HG03064 (cell line): Measurements from ENCODE around the gene RABGAP1.

Experiments used
- ATAC-seq: cut with Tn5 transposase; IDR thresholded peaks from one replicate; pipeline ENCODE4 v1.9.1; 2021; ENCODE audit warnings: low read depth; ENCODE audit not compliant: unreplicated experiment

The RABGAP1 gene

DNA sequence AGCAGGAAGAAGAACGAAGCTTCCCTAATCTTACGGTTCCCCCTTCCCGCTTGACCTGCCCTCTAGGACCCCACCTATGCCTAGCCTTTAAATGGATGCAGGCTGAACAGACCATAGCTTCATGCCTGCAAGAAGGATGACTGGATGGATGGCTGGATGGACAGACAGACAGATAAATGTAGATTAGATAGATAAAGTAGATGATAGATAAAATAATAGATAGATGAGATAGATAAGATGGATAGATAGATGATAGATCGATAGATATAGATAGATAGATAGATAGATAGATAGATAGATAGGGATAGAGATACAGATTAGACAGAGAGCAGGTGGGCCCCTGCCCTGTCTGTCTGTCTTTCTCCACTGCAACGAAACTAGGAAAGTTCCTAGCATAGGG is 164.7 kb downstream of the RABGAP1 start:
- ATAC-seq: no peak

GRCh38 chr9:123107639-123108285 is 166.9 kb downstream of the RABGAP1 start:
- no peak for ATAC-seq

- ATAC-seq: no peak
Measured at GRCh38 chr9:123108976-123109375, 168.2 kb downstream of the RABGAP1 start.

DNA sequence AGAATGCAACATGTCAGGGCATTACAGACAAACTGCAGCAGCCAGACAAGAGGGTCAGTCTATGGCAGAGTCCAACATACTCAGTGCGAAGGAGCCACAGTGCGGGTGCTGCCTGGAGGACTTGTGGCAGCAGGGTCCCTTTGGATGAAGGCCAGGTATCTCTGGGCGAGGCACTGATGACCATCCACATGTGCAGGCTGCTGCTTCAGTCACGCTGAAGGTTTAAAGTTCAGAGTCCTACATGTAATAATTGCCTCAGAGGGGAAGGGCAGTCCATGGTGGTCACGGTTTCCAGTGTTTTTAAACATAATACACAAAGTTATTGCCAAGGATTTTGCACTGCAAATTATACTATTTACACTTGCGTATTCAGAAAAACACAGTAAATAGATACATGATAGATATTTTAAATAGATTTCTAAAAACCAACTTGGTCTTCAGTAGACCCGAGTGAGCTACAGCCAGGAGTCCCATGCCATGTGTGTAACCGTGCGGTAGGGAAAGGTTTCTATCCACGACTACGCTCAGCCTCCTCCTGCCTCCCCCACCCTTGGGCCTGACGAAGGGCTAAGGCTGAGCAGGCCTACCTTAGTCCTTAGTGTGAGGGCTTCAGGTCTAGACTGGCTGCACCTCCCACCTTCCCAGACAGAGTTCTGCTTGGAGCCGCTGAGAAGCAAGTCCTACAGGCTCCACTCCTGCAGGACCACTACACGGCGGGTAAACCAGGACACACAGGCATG is 168.9 kb downstream of the RABGAP1 start:
- ATAC-seq: no peak

DNA sequence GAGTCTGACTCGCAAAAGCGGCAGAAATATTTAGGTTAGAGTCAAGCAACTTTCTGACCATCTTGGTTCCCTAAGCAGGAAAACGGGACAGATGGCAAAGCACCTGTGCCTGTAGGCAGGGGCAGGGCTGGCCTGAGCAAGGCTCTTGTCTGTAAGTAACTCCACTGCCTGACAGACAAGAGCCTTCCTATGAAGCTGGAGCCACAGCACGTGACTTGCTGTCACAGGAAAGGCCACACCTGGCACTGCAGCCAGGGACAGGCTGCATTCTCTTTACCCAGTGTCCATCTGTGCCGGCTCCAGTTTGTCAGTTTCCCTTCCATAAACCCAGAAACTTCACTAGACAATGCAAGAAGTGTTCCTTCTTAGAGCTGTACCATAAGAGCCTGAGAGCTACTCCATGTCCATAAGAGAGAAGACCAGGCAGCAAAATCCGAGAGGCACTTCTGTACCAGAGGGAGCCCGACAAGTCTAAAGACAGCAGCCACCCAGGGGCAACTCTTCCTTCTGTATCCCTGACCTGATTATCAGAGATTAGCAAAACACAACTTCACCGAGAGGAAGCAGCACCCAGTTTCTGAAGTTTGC is 170.7 kb downstream of the RABGAP1 start:
- no peak for ATAC-seq

DNA sequence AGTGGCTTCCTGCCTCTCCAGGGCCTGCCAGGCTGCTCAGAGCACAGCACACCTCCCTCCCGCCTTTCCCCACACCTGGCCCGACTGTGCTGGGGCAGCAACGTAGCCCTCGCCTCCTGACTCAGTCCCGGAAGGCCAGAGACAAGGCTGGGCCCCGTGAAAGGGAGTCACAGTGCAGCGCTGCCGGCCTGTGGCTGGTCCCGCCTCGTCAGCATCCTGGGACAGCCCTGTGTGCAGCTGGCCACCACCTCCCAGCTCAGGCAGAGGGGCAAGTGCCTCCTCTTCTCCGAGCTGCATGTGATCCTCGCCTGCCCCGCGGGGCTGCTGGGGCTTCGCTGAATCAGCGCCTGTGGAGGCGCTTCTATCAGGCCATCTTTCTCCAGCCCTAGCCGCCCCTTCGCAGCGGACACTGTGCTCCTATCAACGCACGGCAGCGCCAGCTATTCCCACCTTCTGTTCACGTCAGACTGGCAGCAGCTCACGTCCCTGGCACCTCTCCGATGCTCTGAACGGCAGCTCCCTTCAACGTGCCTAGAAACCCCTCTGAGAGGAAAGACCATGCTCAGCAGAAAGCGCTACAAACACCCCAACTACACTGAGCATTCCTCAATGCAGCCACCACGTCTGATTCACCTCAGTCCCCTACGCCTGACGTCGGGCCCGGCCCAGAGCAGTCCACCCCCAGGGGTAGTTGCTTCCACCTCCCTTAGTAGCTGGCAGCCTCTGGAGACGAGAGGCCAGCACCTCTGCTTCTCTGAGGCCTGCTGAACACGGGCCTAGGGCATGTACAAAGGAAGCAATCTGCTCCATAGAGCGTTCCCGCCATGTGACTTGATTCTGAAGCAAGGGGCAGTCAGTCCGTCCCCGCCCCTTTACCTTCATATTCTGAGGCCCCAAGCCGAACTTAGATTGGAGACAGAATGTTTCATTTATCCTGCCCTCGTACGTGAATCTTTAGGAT is 171.5 kb downstream of the RABGAP1 start:
- no peak for ATAC-seq

DNA sequence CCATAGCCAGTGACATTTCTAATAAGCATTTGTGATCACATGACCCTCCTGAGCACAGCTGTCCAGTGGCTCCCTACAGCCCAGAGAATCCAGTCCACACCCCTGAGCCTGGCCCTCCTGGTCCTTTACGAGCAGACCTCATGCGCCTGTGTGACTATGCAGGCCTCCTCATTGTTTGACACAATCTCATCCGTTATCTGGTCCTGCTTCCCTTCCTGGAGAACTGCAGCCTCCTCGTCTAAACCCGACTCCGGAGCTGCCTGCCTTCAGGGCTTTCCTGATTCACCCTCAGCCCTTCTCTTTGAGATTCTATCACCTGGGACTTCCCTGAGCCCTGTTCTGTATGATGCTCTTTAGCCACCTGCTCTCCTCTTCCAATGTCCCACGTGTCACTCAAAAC is 172.4 kb downstream of the RABGAP1 start:
- no peak for ATAC-seq

DNA sequence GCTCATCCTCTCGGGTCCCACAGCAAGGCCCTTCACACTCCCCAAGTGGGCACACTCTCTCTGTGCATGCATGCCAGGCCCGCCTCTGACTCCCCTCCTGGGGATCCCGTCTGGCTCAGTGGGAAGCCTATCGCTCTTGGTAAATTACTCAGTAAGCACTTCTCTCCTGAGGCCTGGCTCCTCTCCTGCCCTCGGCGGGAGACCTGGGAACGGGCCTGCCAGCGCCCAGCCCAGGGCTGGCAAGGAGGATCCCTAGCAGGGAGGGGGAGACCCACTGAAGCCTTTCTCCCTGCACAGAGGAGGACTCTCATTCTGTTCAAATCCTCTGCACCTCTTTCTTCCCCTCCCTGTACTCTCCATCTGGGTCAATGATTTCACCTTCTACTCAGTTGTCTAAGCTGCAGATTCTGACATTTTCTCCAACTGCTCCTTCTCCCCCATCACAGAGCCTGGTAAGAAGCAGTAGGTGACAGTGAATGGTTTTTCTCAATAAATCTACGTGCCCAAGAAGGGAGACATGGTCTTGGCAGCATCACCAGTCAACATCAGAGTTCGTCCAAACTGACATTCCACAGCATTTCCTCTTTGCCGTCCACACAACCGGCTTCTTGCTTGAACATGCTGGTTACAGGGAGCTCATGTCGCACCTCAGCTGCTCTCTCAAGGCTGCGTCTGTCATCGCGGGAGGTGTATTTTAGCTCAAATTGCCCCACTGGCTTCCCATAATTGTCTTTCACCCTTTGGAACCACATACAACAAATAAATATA is 174.5 kb downstream of the RABGAP1 start:
- no peak for ATAC-seq

DNA sequence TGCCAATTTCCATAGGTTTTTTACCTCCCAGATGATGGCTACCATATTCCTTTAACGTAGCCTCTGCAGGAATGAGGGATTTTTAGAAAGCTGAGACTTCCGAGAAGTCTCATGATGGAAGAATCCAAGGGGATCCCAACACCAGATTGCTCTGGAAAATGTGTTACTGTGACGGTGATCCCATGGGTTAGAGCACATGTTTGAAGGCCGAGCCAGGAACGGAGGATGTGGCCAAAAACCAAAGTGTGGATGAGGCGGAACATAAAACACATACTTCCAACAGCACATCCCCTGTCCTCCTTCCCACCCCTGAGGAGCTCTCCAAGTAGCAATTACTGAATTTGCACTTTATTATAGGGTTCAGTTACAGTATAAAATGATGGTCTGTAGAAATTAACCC is 175.2 kb downstream of the RABGAP1 start:
- no peak for ATAC-seq

DNA sequence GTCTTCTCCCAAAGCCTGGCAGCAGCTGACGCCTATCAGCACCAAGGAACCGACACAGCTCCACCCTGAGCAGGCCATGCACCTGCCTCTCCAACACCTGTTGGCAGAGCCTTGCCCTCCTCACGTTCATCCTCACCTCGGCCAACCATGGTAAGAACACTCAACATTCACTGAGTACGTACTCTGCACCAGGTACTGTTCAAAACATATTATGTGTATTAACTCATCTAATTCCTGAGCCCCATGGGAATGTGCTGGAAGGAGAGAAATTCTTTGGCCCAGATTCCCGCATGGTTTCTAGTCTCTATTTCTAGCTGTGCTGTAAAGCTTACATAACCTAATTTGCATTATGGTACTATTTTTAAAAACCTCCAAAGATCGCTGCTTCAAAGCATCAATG is 178.7 kb downstream of the RABGAP1 start:
- ATAC-seq: no peak

GRCh38 chr9:123120131-123120530 is 179.3 kb downstream of the RABGAP1 start:
- no peak for ATAC-seq

- ATAC-seq: no peak
Measured at GRCh38 chr9:123120953-123121352, 180.1 kb downstream of the RABGAP1 start.

- ATAC-seq: no peak
Measured at GRCh38 chr9:123121457-123121856, 180.6 kb downstream of the RABGAP1 start.

DNA sequence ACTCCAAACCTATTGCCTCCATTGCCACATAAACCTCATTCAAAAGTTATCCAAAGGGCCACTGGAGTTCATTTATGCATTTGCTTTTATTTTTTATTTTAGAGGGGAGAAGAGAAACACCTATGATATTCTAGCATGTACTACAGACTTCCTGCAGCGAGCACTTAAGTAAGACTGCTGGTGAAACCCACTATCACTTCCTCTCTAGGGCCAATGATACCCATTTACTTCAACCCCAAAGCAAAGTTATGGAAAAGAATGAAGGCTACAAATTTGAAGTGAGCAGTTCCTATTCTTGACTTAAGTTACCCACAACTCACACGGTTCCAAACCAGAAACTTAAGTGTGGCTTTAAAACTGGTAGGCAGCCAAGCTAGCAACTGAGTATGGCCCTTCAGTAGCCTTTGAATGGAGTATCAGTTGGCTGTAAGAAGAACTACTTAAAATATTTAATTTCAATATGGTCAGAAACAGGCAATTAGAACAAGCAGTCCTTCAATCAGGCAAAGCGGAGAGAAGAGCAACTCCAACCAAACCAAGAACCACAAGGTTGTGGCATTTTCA is 186.8 kb downstream of the RABGAP1 start:
- ATAC-seq: no peak

GRCh38 chr9:123128591-123128990 is 187.8 kb downstream of the RABGAP1 start:
- ATAC-seq: no peak

- ATAC-seq: no peak
Measured at GRCh38 chr9:123129423-123129822, 188.6 kb downstream of the RABGAP1 start.

DNA sequence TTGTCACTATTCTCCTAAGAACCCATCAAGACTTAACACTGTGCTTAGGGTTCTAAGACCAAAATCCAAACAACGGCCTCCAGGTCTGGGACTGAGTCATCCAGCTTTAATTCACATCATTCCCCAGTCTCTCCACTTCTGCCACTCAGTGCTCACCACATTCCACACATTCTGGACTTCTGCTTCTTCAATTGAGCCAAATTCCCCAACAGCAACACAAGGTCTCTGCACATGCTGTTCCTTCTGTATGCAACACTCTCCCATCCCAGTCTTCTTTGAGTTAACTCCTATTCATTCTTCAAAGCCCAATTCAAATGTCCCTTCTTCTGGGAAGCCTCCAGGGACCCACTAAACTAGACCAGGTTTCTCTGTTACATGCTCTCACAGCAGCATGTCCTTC is 190.4 kb downstream of the RABGAP1 start:
- ATAC-seq: no peak

DNA sequence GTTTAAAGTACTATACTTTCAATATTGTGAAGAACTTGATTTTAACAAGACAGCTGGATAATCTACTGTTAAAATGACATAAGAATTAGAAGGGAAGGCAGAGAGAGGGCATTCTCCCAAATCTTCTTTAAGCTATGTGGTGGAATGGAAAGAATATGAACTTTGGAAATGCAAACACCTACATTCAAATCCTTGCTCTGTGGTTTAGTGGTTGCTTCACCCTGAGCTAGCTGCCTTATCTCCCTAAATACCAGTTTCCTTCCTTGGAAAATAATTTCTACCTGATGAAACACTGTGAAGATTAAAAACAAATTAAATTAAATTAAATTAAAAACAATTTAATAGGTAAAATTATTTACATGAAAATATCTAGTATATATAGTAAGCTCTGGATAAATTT is 191.2 kb downstream of the RABGAP1 start:
- no peak for ATAC-seq

DNA sequence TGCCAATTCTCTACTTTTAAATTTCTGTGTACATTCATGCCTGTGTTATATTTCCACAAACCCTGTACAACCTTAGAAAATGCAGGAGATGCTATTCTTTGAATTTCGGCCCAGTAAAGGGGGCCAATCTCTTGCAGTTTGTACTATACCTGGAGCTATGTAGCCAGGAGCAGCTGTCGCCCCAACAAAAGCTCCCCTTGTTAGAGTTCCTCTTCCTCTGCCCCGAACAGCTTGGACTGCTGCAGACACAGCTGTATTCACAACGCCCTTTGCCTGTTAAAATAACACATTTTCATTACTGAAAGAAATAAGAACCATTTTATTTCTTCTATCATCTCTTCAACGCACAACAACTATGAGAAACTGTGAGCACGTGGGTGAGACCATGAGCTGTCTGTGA is 191.9 kb downstream of the RABGAP1 start:
- ATAC-seq: no peak

DNA sequence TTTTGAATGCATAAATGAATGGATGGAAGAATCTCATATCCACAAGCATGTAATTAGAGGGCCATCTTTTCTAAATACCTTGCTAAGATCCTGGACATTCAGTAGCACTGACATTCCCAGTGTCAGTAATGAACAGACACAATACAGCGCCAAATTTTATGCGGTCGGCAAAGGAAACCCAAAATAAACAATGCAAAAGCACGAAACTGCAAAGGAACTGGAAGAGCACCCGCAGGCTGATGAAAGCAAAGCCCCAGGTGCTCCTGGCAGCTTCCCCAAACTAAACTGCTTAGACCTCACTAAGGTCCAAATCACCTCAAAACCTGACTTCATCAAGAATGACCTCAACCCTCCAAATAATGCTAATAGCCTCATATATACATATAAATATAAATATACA is 194.6 kb downstream of the RABGAP1 start:
- ATAC-seq: no peak
